ENCODE data around the gene TMC6. TPM values are rescaled to one million over a fixed set of nuclear protein-coding genes. Genes with fewer than 3 reads are reported as not detected.

TMC6 gene
- total and polyA plus RNA-seq, 8 donors = 31.4 to 152 (median 42.8) TPM

GRCh38 chr17:78163881-78164747, 35.6 kb upstream of the TMC6 start:
- Histone ChIP-seq H3K36me3 (no peaks in the 10 kb centered on the region), H3K27ac (no peak overlapping the region), H3K4me3 (no peak overlapping the region), H3K4me1 (peaks cover 0 to 17% of the 10 kb centered on the region in 2 donors), H3K9me3 (no peaks in the 10 kb centered on the region), H3K27me3 (no peaks in the 10 kb centered on the region)
- no peak for DNase-seq
- TF ChIP-seq CTCF (IDR thresholded peaks at IDR 0.05) = no peak
- ATAC-seq = no peak
- intact Hi-C loops (cut with DNase I) = no loop called here

GRCh38 chr17:78159575-78160158, 31.1 kb upstream of the TMC6 start:
- no peak for TF ChIP-seq CTCF (IDR thresholded peaks at IDR 0.05)
- Histone ChIP-seq H3K4me1 (peaks cover 0 to 18% of the 10 kb centered on the region in 2 donors), H3K4me3 (no peak overlapping the region), H3K27me3 (no peaks in the 10 kb centered on the region), H3K36me3 (no peaks in the 10 kb centered on the region), H3K27ac (no peak overlapping the region), H3K9me3 (no peaks in the 10 kb centered on the region)
- intact Hi-C loops (cut with DNase I) = no loop called here
- no peak for DNase-seq
- ATAC-seq = peak; percentile 12

GRCh38 chr17:78154903-78155811, 26.6 kb upstream of the TMC6 start:
- no peak for TF ChIP-seq CTCF (IDR thresholded peaks at IDR 0.05)
- Histone ChIP-seq H3K27ac (no peak overlapping the region), H3K27me3 (no peaks in the 10 kb centered on the region), H3K36me3 (no peaks in the 10 kb centered on the region), H3K9me3 (no peaks in the 10 kb centered on the region), H3K4me3 (no peak overlapping the region), H3K4me1 (peaks cover 0 to 28% of the 10 kb centered on the region in 2 donors)
- DNase-seq (no peak), ATAC-seq (peak; percentile 48)
- intact Hi-C loops (cut with DNase I) = no loop called here

GRCh38 chr17:78151514-78152008, 23.0 kb upstream of the TMC6 start:
- peak overlapping the region; percentile 42 to 50 for H3K27ac ChIP-seq
- no peak for DNase-seq

More at GRCh38 chr17:78151514-78152008, 23.0 kb upstream of the TMC6 start:
- H3K4me3 ChIP-seq = no peak overlapping the region
- ATAC-seq = peak; percentile 77
- intact Hi-C loops (cut with DNase I) = no loop called here
- no peak for TF ChIP-seq CTCF (IDR thresholded peaks at IDR 0.05)
- H3K4me1 ChIP-seq = peaks cover 0 to 38% of the 10 kb centered on the region in 2 donors
- no peaks in the 10 kb centered on the region for H3K27me3 ChIP-seq
- H3K36me3 ChIP-seq = no peaks in the 10 kb centered on the region
- no peaks in the 10 kb centered on the region for H3K9me3 ChIP-seq

Data from left lung (tissue), 10 donors.